Smooth muscle cell (in vitro differentiated cells): ENCODE results near the gene MICAL2. TPM values are rescaled to one million over a fixed set of nuclear protein-coding genes. Genes with fewer than 3 reads are reported as not detected.

ENCODE experiments used
- DNase-seq: peaks from one replicate; lab custom pipeline; 2025; ENCODE audit not compliant: unreplicated experiment; lab: John Stamatoyannopoulos, UW
- H2AFZ ChIP-seq: fragments of 200-600 bp; sonication (generic); 2 replicates; pipeline ENCODE4 v1.6.0; 2016; ENCODE audit warnings: antibody characterized with exemption, low read depth, mild to moderate bottlenecking
- H3F3A ChIP-seq: fragments of 200-600 bp; sonication (generic); 2 replicates; pipeline ENCODE4 v1.6.0; 2017; ENCODE audit warnings: antibody characterized with exemption, low read depth
- H3K27ac ChIP-seq: fragments of 200-600 bp; sonication (generic); 2 replicates; pipeline ENCODE4 v1.5.1; 2016; ENCODE audit warnings: low read depth, mild to moderate bottlenecking
- H3K27me3 ChIP-seq: fragments of 200-600 bp; sonication (generic); 2 replicates; pipeline ENCODE4 v1.6.1; 2016; ENCODE audit warnings: low read depth, mild to moderate bottlenecking
- H3K36me3 ChIP-seq: fragments of 200-600 bp; sonication (generic); 2 replicates; pipeline ENCODE4 v1.5.1; 2016; ENCODE audit warnings: low read depth
- H3K4me1 ChIP-seq: fragments of 200-600 bp; sonication (generic); 2 replicates; pipeline ENCODE4 v1.5.1; 2016; ENCODE audit warnings: low read depth
- H3K4me2 ChIP-seq: fragments of 200-600 bp; sonication (generic); 2 replicates; pipeline ENCODE4 v1.6.0; 2016; ENCODE audit warnings: mild to moderate bottlenecking
- H3K4me3 ChIP-seq: fragments of 200-600 bp; sonication (generic); 2 replicates; pipeline ENCODE4 v1.5.1; 2016; ENCODE audit warnings: mild to moderate bottlenecking
- H3K79me2 ChIP-seq: fragments of 200-600 bp; sonication (generic); 2 replicates; pipeline ENCODE4 v1.6.0; 2016; ENCODE audit warnings: low read depth, mild to moderate bottlenecking
- H3K9ac ChIP-seq: fragments of 200-600 bp; sonication (generic); 2 replicates; pipeline ENCODE4 v1.6.0; 2016; ENCODE audit warnings: low read depth
- H3K9me3 ChIP-seq: fragments of 200-600 bp; sonication (generic); replicated peaks from 2 replicates; pipeline ENCODE4 v1.5.1; 2016; ENCODE audit warnings: low read depth
- H4K20me1 ChIP-seq: fragments of 200-600 bp; sonication (generic); 2 replicates; pipeline ENCODE4 v1.6.0; 2016; ENCODE audit warnings: low read depth
- WGBS: methylation state at CpG from one replicate; pipeline ENCODE4 v1.1.7; 2016; ENCODE audit warnings: low lambda C conversion rate; 5-methylcytosine and 5-hydroxymethylcytosine counted together
- polyA plus RNA-seq: library from polyadenylated mRNA; unstranded; fragments of >200 nt; fragmentation: Nextera tagmentation; extraction: Ambion mirVana; gene quantifications from 2 replicates; pipeline ENCODE4 v1.2.1, GENCODE V29; 2016
- total RNA-seq: library from RNA; depleted of rRNA; stranded (reverse); fragments of >200 nt; gene quantifications from 2 replicates; pipeline ENCODE4 v1.2.3, GENCODE V29; 2014
- TF ChIP-seq, protein P1 (sequence below): fragments of 200-600 bp; sonication (generic); IDR thresholded peaks from 2 replicates; pipeline ENCODE4 v1.5.1; 2017; ENCODE audit warnings: borderline replicate concordance, mild to moderate bottlenecking, antibody characterized with exemption; ENCODE audit not compliant: insufficient read depth, poor library complexity, severe bottlenecking

MICAL2 gene
- total and polyA plus RNA-seq, 2 experiments from 2014 or later: 161 to 287 TPM

DNA sequence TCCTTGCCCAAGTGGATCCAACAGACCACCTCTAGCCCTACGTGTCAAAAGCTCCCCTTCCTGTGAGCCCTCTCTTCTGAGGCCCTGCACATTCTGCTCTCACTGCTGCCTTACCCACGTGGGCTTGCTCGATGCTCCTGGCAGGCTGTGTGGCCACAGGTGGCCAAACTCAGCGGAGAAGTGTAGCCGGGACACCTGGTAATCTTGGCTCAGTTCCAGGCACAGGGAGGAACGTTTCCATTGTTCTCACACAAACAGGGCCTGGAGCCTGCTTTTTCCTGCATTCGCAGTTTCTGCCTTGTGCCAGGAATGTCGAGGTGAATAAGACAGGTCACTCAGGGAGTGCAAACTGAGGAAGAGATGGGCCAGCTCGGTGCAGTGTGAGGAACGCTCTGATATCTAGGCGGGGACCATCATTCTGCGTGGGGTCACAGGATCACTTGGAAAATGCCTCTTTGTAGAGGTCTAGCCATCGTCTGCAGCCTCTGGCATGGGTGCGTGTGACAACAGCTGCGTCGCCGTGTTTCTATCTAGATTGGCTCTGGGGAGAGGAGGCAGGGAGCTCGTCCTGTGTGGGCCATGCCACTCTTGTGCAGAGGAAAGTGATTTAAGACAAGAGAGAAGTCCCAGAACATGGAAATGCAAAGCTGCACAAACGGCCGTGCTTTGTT is 139.3 kb downstream of the MICAL2 start:
- Histone ChIP-seq H3F3A (no peaks in the 10 kb centered on the region), H4K20me1 (no peaks in the 10 kb centered on the region), H3K4me3 (no peak overlapping the region), H3K27ac (no peak overlapping the region), H3K9me3 (no peaks in the 10 kb centered on the region), H2AFZ (no peak overlapping the region), H3K36me3 (no peaks in the 10 kb centered on the region), H3K4me2 (no peak overlapping the region), H3K9ac (no peak overlapping the region), H3K79me2 (no peaks in the 10 kb centered on the region), H3K27me3 (no peaks in the 10 kb centered on the region), H3K4me1 (peaks cover 9% of the 10 kb centered on the region)
- no peak for DNase-seq
- WGBS: 89% methylated on average over 20 of the region's 20 CpGs
- TF ChIP-seq, protein P1, sequence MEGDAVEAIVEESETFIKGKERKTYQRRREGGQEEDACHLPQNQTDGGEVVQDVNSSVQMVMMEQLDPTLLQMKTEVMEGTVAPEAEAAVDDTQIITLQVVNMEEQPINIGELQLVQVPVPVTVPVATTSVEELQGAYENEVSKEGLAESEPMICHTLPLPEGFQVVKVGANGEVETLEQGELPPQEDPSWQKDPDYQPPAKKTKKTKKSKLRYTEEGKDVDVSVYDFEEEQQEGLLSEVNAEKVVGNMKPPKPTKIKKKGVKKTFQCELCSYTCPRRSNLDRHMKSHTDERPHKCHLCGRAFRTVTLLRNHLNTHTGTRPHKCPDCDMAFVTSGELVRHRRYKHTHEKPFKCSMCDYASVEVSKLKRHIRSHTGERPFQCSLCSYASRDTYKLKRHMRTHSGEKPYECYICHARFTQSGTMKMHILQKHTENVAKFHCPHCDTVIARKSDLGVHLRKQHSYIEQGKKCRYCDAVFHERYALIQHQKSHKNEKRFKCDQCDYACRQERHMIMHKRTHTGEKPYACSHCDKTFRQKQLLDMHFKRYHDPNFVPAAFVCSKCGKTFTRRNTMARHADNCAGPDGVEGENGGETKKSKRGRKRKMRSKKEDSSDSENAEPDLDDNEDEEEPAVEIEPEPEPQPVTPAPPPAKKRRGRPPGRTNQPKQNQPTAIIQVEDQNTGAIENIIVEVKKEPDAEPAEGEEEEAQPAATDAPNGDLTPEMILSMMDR: no peak

DNA sequence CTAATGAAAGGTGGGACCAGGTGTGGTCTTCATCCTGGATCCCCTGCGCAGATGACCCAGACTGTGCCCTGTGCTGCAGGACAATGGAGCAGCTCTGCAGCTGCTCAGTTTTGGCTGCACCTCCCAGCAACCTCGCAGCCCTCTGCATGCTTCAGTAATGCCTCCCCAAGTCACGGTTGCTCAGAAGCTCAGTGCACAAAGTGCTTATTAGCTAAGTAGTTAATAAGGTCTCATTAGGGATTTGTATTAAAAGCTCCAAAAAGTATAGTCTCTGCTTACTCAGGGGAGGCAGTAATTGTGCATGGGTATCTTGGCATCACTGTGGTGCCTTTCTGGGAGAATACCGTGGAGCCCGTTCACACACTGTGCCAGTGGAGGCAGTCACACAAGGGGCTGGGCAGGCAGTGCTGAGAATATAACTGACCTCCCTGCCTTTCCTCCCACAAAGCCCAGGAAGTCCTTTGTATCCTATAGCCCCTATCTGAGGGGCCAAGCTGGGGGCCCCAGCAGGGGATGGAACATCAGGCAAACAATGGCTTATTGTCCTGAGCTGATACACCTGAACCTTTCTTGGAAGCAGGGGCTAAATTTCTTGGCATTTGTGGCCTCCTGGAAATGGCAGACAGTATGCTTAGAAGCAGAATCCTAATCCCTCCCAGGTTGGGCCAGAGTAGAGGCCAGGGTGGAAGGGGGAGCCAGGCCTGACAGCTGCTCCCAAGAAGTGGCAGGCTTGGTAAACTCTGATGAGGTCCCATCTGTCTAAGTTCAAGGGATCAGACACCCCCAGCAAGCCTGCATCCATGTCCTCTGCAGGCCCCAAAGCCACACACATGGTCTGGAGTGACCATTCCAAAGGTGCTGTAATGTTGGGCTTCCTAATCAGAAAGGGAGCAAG is 141.5 kb downstream of the MICAL2 start:
- Histone ChIP-seq H3K27ac (peak overlapping the region; percentile 15), H3K9me3 (no peaks in the 10 kb centered on the region), H2AFZ (no peak overlapping the region), H3K36me3 (no peaks in the 10 kb centered on the region), H3K4me1 (peaks cover 9% of the 10 kb centered on the region), H3F3A (peaks cover 10% of the 10 kb centered on the region), H3K27me3 (no peaks in the 10 kb centered on the region), H3K9ac (no peak overlapping the region), H3K79me2 (no peaks in the 10 kb centered on the region), H4K20me1 (no peaks in the 10 kb centered on the region), H3K4me3 (no peak overlapping the region), H3K4me2 (no peak overlapping the region)
- DNase-seq: no peak
- WGBS: 49% methylated on average over 5 of the region's 5 CpGs
- TF ChIP-seq, protein P1: no peak

DNA sequence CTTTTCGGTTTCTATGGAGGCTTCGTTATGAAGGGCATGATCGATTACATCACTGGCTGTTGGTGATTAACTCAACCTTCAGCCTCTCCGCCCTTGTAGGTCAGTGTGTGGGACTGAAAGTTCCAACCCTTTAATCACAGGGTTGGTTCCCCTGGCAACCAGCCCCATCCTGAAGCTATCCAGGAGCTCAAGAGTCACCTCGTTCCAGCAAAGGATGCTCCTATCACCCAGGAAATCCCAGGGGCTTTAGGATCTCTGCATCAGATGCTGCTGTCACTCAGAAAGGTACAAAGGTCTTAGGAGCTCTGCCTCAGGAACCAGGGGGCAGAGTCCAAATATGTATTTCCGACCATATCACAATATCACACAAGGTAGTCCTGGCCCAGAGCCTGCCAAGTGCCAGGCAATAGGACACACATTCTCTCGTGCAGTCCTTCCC is 143.5 kb downstream of the MICAL2 start:
- no peaks in the 10 kb centered on the region for H3K27me3 ChIP-seq
- H3K9ac ChIP-seq: no peak overlapping the region
- H2AFZ ChIP-seq: no peak overlapping the region
- H3F3A ChIP-seq: peaks cover 18% of the 10 kb centered on the region
- H3K4me3 ChIP-seq: no peak overlapping the region
- no peak overlapping the region for H3K27ac ChIP-seq
- H3K9me3 ChIP-seq: no peaks in the 10 kb centered on the region
- peaks cover 12% of the 10 kb centered on the region for H3K4me1 ChIP-seq
- H3K36me3 ChIP-seq: no peaks in the 10 kb centered on the region
- H3K79me2 ChIP-seq: no peaks in the 10 kb centered on the region
- no peaks in the 10 kb centered on the region for H4K20me1 ChIP-seq
- WGBS: 86% methylated on average over 7 of the region's 7 CpGs
- TF ChIP-seq, protein P1: no peak
- DNase-seq: no peak
- H3K4me2 ChIP-seq: no peak overlapping the region
